GM21737 (cell line): ENCODE data around the gene FANCD2OS.
"Not testable (repeated sequence)": the region's sequence is repeated elsewhere in the genome, so short reads cannot be mapped to it uniquely, and the experiment has no call there.

Source experiments
- ATAC-seq: cut with Tn5 transposase; IDR thresholded peaks from one replicate; pipeline ENCODE4 v1.9.1; 2021; ENCODE audit warnings: mild to moderate bottlenecking, moderate library complexity; ENCODE audit not compliant: unreplicated experiment

Gene FANCD2OS

DNA sequence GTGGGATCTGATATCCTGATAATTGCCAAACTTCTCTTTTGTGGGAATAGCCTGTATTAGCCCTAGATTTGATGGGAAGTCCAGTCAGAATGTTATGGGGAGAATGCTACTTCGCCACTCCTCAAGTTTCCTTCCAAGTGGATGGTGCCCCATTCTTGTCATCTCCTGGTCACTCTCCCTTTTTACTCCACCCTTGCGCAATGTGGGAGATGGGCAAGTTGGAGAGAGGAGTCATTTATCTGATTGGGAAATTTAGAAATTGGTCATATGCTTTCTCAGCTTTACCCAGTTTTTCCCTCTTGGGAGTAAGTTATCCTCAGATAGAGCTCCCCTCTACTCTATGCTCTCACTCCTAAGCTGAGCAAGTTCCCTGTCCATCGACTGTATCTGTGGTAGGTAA is 14.4 kb downstream of the FANCD2OS start:
- ATAC-seq = no peak

DNA sequence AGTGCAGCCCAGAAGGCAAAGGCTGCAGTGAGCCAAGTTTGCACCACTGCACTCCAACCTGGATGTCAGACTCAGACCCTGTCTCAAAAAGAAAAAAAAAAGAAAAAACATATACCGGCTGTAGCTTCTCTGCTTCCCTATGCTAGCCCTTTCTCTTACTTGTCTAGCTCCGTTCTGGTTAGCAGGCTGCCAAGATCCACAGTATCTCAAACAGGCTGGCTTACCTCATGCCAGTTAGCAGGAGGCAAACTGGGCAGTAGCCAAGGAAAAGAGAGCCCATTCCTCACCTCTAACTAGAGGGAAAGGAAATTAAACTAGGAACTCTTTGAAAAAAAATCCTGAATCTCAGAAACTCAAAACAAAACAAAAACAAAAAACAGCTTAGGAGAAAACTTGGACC is 16.7 kb downstream of the FANCD2OS start:
- ATAC-seq = not testable (repeated sequence)

DNA sequence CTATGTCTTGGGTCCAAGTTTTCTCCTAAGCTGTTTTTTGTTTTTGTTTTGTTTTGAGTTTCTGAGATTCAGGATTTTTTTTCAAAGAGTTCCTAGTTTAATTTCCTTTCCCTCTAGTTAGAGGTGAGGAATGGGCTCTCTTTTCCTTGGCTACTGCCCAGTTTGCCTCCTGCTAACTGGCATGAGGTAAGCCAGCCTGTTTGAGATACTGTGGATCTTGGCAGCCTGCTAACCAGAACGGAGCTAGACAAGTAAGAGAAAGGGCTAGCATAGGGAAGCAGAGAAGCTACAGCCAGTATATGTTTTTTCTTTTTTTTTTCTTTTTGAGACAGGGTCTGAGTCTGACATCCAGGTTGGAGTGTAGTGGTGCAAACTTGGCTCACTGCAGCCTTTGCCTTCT is 17.3 kb downstream of the FANCD2OS start:
- ATAC-seq = not testable (repeated sequence)

DNA sequence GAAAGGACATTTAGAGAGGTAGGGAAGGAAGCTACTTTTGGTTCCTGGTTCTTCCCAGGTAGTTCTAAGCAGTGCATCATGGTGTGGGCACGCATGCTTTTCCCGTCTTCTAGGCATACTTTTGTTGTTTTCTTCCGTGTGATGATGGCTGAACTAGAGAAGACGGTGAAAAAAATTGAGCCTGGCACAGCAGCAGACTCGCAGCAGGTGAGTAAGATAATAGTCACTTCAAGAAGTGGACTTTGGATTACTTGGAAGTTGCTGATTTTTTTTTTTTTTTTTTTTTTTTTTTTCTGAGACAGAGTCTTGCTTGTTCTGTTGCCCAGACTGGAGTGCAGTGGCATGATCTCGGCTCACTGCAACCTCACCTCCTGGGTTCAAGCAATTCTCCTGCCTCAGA is 17.9 kb downstream of the FANCD2OS start:
- ATAC-seq = no peak

DNA sequence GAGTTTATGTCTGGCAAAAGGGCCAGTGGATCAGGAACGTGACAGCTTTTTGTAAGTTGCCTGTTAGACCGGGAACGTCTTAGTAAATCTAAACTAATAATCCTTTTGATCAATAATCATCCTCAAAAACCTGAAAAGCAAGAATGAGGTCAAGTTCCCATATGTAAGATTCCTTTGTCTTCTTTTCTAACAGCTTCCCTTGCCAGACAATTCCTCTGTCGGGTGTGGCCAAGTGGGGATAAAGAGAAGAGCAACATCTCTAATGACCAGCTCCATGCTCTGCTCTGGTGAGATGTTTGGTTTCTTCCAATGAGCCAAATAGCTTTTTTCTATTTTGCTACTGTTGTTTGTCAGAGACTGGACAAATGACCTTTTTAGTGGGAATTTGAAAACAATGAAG is 19.8 kb downstream of the FANCD2OS start:
- no peak for ATAC-seq

DNA sequence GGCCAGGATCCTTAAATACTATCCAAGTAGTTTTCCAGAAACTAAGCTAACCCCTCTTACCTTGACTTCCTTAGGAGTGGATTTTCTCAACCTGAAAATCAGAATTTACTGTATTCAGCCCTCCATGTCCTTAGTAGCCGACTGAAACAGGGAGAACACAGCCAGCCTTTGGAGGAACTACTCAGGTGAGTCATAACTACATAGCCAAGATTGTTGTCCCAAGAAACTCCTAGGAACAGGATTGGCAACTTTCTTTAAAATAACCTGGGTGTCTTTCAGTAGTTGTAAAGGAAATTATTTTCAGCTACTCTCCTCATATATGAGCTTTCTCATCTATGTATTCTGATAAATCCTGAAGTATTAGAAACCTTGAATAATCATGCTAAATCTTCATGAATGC is 22.3 kb downstream of the FANCD2OS start:
- ATAC-seq = no peak

DNA sequence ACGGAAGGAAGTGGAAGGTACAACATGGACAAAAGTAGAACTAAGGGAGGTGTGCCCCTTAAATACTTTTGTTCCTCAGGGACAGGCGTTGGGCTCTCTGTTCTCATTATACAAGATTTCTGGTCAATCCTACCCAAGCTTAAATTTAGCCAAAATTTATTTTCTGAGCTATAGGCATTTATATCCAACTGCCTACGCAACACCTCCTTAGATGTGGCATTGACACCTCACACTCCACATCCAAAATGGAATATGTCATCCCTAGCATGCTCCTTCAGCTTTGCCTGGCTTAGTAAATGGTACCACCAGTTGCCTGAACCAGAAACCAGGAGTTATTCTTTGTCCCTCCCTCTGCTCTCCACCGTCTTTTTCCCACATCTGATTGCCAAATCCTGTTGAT is 26.2 kb downstream of the FANCD2OS start:
- no peak for ATAC-seq

DNA sequence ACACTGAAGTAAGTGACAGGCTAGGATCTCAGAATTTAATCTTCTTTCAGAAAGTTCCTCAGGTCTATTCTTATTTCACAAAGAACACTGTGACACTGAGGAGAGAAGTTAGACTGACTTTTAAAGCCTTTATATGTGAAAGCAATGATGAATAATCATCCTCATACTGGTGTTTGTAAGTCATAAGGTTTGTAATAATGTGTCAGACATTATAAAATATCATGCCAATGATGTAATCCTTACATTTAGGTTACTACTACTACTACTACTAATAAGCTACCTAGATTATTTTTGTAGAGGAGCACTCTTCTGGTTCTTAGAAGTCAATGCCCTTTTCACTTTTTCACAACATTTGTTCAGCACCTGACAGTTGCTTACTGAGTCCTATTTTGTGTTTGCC is 33.4 kb downstream of the FANCD2OS start:
- no peak for ATAC-seq

DNA sequence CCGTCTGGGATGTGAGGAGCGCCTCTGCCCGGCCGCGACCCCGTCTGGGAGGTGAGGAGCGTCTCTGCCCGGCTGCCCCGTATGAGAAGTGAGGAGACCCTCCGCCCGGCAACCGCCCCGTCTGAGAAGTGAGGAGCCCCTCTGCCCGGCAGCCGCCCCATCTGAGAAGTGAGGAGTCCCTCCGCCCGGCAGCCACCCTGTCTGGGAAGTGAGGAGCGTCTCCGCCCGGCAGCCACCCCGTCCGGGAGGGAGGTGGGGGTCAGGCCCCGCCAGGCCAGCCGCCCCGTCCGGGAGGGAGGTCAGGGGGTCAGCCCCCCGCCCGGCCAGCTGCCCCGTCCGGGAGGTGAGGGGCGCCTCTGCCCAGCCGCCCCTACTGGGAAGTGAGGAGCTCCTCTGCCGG is 38.0 kb downstream of the FANCD2OS start:
- not testable (repeated sequence) for ATAC-seq

DNA sequence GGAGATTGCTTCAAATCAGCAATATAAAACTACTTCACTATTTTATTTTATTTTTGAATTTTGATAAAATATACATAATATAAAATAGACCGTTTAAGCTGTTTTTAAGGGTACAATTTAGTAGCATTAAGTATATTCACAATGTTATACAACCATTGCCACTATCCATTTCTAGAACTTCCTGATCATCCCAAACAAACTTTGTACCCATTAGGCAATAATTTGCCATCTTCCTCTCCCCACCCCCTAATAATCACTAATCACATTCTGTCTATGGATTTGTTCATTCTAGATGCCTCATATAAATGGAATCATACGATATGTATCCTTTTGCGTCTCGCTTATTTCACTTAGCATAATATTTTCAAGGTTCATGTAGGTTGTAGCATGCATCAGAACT is 53.0 kb downstream of the FANCD2OS start:
- no peak for ATAC-seq
